Retinal pigment epithelial cell (primary cell): ENCODE results near the gene COX5B.
"Not testable (repeated sequence)": the region's sequence is repeated elsewhere in the genome, so short reads cannot be mapped to it uniquely, and the experiment has no call there.

Source experiments
- DNase-seq: peaks from one replicate; pipeline ENCODE4 v3.0.0-alpha.2; 2010; ENCODE audit warnings: low read depth
- H3K4me3 ChIP-seq: 2 replicates; pipeline ENCODE4 v1.5.1; 2011; ENCODE audit warnings: mild to moderate bottlenecking, low read length, control low read depth, moderate library complexity
- TF ChIP-seq, protein P1 (sequence below): conservative IDR thresholded peaks from 2 replicates; pipeline ENCODE4 v1.5.1; 2011; ENCODE audit warnings: low read depth, low read length, control low read depth, inconsistent platforms

The COX5B gene

DNA sequence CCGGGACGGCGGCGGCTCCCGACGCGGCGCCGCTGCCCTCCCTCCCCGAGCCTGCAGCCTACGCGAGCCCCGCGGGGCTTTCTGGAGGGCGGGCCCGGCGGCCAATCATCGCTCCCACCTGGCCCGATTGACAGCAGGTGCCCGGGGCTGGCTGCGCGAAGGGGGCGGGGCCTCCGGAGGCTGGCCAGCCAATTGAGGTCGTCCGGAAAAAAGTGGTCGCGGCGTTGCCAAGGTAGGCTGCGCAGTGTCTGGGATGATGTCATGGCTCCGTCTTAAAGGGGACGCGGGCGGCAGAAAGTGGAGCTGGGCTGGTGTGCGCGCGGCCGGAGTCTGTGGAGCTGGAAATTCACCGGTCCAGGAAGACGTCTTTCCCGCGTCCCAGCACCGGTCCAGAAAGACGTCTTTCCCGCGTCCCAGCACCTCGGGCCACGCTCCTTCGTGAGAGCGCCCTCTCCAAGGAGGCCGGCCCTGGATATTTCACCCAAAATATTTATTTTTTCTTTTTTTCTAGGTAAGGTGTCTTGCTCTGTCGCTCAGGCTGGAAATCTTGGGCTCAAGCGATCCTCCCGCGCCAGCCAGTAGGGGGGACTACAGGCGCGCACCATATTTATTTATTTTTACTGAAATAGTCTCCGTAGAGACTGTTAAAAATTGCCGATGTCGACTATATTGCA lies 18.2 kb downstream of the COX5B start, which contains the start of gene ACTR1B:
ACTR1B (minus strand) TSS at position 83 of the 674 bp plus-strand sequence. CDS start 154 bp downstream, outside the sequence.
- DNase-seq = peak; percentile 93
- TF ChIP-seq, protein P1, sequence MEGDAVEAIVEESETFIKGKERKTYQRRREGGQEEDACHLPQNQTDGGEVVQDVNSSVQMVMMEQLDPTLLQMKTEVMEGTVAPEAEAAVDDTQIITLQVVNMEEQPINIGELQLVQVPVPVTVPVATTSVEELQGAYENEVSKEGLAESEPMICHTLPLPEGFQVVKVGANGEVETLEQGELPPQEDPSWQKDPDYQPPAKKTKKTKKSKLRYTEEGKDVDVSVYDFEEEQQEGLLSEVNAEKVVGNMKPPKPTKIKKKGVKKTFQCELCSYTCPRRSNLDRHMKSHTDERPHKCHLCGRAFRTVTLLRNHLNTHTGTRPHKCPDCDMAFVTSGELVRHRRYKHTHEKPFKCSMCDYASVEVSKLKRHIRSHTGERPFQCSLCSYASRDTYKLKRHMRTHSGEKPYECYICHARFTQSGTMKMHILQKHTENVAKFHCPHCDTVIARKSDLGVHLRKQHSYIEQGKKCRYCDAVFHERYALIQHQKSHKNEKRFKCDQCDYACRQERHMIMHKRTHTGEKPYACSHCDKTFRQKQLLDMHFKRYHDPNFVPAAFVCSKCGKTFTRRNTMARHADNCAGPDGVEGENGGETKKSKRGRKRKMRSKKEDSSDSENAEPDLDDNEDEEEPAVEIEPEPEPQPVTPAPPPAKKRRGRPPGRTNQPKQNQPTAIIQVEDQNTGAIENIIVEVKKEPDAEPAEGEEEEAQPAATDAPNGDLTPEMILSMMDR = peak; percentile 70
- peak within 1 kb of the TSS; percentile 79 for H3K4me3 ChIP-seq

DNA sequence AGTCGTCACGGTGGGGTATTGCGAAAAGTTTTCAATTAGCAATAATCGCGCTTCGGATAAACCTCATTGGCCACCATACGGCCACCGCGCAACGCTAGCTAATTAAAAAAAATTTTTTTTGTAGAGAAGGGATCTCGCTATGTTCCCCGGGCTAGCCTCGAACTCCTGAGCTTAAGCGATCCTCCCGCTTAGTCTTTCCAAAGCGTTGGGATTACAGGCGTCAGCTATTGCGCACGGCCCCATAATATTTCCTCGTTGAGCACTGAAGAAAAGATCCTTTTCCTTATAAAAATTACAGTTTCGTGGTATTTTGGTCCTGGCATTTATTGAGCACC lies 18.7 kb downstream of the COX5B start:
- DNase-seq = no peak
- TF ChIP-seq, protein P1 = no peak
- peak overlapping the region; percentile 75 for H3K4me3 ChIP-seq

DNA sequence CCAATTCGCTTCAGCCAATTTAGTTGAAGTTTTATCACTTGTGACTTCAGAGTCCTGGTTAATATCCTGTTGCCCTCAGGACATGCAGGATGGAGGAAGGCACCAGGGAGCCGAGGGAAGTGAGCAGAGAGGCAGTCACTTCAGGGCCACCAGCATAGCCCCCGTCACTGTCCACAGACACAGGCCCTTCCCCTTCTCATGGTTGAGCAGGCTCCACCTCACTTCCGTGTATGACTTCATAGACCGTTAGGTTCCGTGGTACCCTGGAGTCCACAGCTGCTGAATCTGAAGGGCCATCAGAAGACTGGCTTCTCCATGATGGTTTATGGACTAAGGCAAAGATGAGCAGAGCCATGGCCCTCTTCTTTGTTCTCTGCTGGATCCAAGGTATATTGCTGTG lies 23.6 kb downstream of the COX5B start, which contains the start of gene C2orf92:
C2orf92 (plus strand) TSS at position 266 of the 400 bp plus-strand sequence; CDS start at position 342, 76 bp downstream.
- no peak for DNase-seq
- no peak within 1 kb of the TSS for H3K4me3 ChIP-seq
- TF ChIP-seq, protein P1 = no peak

DNA sequence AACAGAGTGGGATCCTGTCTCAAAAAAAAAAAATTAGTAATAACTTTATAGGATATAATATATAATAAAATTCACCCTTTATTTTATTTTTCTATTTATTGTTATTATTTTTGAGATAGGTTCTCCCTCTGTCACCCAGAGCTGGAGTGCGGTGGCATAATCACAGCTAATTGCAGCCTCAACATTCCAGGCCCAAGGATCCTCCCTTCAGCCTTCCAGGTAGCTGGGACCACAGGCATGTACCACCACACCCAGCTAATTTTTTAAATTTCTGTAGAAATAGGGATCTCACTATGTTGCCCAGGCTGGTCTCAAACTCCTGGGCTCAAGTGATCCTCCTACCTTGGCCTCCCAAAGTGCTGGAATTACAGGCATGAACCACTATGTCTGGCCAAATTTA lies 24.6 kb downstream of the COX5B start:
- no peak overlapping the region for H3K4me3 ChIP-seq
- TF ChIP-seq, protein P1 = no peak
- no peak for DNase-seq

DNA sequence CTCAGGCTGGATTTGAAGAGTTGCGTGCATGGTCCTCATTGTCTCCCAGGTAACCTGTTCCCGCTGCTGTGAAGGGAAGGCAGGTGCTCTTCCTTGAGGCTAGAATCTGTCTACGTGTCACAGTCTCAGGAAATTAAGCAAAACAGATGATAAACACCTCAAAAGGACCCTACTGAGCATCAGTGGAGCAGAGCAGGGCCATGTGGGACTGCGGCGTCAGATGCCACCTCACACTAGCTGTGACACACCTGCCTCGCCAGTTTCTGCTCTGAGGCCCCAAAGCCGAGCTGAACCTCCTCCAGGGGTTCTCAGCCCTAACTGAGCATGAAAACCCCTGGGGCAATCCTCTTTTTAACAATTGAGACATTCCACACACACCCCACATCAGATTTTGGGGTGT lies 25.7 kb downstream of the COX5B start:
- H3K4me3 ChIP-seq = no peak overlapping the region
- DNase-seq = no peak
- TF ChIP-seq, protein P1 = no peak

DNA sequence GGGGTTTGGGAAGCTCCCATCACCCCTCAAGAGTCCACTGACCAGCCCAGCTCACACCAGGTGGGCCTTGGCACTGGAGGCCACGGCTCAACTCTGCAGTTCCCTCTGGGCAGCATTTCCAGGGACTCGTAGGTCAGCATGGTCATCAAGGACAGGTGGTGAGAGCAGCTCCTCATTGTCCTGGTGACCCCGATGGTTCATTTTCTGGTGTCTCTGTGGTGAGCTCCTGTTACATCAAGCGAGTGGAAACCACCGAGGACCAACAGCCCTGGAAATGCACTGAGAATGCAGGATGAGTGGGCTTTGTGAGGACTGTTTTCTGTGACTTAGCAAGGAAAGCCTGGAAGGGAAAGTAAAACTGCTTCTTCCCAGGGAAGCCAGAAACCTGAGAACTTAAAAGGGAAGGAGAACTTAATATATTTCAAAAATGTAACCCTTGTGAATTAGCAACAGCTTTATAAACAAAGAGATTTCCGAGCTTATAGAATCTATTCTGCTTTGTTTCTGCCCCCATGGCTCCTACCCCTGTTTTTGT lies 26.8 kb downstream of the COX5B start:
- not testable (repeated sequence) for H3K4me3 ChIP-seq, DNase-seq

DNA sequence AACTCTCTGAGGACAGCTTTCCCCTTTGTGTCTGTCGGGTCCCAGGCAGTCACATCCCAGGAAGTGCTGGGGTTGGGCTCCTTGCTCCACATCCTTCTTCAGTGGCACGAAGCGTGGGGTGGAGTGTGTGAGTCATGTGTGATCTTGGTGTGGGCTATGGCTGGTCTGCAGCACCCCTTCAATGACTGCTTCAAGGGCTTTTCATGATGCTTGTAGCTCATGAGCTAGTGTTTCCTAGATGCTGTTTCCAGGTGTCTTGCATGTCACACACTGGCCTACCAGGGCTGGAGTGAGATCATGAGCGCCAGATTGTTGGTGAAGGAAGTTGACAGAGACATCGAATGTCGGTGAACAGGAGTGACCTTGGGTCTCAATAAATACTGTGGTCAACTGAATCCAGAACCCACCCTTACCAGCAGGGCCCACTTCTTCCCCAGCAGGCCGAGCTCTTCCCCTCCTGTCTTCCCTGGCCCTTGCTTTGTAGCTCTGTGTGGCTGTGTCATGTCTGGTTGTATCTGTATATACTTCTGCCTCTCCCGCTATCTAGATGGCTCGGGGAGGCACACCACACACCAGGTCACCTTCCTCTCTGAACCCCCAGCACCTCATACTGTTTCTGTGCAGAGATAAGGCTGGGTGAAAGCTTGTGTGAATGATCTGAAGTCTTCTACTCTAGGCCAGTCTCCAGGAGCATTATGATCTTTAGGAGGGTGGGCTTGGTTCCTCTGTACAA lies 27.5 kb downstream of the COX5B start:
- no peak overlapping the region for H3K4me3 ChIP-seq
- TF ChIP-seq, protein P1 = no peak
- DNase-seq = no peak
